Hematopoietic multipotent progenitor cell treated with erythropoietin and hydrocortisone succinate and interleukin-3 and kit ligand, for 6 days (in vitro differentiated cells): ENCODE data around the gene TMEM31.

ENCODE experiments used
- DNase-seq: peaks from one replicate; pipeline ENCODE4 v3.0.0-alpha.2; 2015

TMEM31 gene

DNA sequence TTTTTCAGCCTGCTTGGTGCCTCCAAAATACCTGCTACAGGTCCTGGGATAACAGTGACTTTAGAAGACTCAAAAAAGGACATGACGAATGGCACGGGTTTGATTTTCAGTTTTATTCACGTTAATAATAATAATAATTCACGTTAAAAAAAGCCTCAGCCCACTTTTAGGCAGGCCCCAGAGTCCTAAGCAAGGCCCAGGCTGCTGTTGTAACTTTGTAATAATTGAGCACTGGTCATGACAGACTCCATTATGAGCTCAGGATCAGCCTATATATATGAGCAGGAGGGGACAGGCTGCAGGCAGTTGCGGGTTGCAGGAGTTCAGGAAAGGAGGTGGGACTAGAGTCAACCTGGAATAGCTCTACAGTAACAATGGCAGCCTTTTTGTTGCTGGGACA, at the start of gene TMEM31:
TSS of gene TMEM31 (plus strand) at position 301 of the 400 bp plus-strand sequence. CDS start 1,350 bp downstream, outside the sequence.
- no peak for DNase-seq

- no peak for DNase-seq
Measured at GRCh38 chrX:103663981-103664762, 46.5 kb upstream of the TMEM31 start.

DNA sequence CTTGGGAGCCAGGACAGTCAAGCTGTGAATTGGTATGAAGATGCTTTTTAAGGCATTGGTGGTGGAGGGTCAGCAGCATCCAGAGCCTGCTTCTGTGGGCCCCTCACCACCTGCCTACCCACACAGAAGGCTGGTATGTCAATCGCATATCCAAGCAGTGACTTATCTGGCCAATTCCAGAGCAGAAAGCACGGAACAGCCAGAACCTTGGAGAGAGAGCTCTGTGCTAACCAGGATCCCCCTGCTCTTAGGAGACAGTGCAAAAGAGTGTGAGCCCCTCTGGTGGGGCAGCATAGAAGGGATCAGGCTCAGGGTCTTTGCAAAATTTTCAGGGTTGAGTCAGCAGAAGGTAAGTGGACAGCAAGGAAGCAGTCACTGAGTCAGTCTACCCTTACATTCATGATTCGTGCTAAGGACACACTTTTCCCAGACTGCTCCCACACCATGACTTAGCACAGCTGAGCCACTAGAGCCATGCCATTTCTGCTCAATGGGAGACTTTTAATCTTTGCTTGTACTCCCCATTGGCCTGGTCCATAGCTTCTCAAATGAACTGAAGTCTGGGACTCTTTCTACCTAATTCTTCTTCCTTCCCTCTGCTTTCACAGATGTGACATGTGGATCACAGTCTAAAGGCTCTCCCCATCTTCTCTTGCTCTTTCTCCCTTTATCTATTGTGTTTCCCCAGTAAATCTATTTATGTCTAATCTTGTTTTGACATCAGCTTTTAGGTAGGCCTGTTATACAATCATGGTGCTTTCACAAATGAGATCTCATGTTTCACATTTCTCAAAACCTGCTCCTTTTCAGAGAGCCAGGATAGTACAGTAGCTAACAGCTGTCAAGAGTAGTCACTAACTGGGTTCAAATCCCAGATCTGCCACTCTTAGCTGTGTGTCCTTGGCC, 44.3 kb upstream of the TMEM31 start:
- DNase-seq: no peak

GRCh38 chrX:103669745-103670144, 41.0 kb upstream of the TMEM31 start:
- no peak for DNase-seq

DNA sequence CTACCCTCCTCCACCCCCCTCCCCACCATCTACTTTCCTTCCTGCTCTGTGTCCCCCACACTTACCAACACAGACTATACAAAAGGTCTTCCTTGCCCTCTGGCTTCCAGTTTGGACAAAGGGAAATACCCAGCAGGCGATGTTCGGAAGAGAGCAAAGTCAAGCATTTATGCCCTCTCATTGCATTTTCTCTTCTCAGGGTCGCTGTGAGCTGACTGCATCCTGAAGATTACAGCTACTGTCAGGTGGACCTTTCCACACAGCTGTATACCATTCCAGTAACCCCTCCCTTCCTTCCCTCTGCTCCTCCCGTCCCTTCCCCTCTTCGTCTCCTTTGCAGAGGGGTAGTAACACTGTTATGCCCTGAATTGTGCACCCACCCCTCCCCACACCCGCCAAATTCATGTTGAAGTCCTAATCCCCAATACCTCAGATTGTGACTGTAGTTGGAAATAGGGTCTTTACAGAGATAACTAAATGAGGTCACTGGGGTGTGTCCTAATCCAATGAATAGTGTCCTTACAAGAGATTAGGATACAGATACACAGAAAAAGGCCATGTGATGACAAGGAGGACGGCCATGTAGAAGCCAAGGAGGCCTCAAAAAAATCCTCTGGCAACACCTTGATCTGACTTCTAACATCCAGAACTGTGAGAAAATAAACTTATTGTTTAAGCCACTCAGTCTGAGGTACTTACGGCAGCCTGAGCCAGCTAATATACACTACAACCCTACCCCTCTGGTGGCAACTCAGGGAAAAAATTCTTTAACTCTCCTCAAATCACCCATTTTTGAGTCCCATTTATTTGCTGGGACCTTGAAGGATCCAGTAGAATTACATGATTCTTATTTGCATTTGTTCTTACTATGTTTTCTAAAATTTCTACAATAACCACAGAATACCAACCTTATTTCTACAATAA, 35.9 kb upstream of the TMEM31 start:
- no peak for DNase-seq

DNA sequence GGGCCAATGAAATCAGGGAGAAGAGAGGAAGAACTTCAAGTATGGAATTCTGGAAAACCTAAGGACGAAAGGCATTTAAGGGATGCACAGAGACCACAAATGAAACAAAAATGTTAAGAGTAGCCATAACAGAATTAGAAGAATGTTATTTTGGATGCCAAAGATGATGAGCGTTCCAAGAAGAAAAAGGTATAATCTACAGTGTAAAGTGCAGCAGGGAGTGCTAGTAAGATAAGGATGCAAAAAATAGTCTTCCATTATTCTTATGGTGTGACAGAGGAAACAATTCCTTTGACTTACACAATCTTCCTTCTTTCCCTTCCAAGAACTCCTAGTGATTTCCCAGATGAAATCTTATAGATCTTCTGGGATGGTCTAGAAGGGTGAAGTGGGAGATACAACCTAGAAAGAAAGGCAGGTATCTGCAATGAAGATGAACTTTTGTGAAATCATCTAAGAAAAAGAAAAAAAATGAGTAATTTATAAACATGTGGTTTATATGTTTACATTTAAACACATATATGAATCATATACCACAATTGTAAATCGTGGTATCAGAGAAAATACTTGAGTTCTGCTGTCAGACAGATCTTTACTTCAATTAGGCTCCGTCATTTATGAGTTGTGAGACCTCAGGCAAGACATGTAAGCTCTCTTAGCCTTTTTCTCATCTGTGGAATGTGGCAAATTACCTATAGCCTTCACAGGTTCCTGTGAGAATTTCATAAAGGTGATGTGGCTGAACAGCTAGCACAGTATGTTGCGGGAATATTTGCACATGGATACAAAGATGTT, 32.3 kb upstream of the TMEM31 start:
- no peak for DNase-seq

- no peak for DNase-seq
Measured at GRCh38 chrX:103681443-103681842, 29.3 kb upstream of the TMEM31 start.

DNA sequence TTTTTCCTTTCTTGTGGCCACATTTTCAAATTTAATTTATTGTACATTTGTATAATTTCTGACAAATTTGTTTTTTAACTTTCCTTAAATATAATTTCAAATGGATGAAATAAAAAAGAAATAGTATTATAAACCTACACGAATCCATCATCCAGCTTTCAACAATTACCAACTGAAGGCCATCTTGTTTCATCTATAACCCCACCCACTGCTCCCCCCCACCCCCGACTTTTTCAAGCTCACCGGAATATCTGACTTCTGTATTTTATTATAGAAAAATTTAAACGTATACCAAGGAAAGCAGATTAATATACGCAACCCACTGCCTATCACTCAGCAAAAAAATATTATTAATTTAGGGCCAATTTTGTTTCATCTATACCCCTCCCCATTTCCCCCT, 25.3 kb upstream of the TMEM31 start:
- peak; percentile 40 for DNase-seq

DNA sequence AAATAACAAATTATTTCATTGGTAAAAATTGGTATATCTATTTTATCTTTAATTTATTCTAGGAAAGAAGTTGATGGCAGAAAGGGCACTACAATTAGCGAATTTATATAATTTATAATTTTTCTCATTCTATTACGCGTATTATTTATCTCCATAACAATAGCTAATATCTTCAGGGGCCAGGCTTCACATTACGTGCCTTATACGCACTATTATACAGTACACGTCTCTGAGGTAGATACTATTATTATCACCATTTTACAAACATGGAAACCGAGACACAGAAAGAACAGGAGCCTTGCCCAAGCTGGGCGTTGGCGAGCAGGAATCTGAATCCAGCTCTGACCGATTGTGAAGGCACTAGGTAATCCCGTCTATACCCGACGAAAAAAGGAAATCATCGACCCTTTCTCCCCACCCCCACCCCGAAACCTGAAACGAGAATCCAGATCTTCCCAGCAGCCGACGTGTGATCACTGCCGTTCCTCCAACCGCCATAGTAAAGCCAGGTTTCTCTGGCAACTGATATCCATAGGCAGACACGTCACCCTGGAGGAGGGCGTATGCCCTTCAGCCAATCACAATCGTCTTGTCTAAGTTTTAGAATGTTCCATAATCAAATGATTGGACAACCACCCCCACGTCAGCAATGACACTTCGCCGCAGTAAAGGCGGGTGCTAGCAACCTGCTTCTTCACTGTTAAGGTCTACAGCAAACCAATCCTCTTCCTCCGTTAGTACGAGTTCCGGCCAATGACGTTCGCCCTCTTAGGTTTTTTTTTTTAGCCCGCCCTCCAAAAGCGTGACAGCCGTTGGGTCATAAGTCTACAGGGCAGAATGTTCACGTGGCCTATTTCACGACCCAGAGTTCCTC, 24.3 kb upstream of the TMEM31 start, which contains the start of gene MORF4L2:
TSS of gene MORF4L2 (minus strand) at position 501 of the 874 bp plus-strand sequence. CDS start 9,672 bp downstream, outside the sequence.
- DNase-seq: peak; percentile 96

GRCh38 chrX:103687073-103687695, 23.5 kb upstream of the TMEM31 start:
- peak; percentile 76 for DNase-seq

DNA sequence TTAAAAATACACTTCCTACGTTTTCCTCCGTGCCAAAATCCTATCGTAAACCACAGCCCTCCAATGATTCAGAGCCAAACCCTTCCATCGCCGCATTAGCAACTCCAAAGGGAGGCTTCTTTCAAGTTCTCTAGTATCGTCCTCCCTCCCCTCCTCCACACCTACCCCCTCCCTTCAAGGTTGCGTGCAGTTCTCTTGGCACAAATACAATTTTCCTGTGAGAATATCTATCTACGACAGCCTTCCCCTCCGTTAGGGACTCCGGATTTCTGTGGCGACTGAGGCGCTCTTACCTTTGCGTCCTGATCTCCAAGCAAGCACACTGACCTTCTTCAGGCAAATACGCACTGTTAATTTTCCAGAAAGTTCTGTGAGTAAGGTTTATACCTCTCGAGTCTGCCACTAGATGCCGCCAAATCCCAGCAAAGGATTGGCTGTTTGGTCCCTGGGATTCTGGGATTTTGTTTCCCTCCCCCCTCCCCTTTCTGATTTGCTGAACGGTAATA, 23.0 kb upstream of the TMEM31 start:
- DNase-seq: peak; percentile 83

GRCh38 chrX:103688946-103689345, 21.8 kb upstream of the TMEM31 start:
- DNase-seq: peak; percentile 68

- no peak for DNase-seq
Measured at GRCh38 chrX:103691059-103691458, 19.6 kb upstream of the TMEM31 start.

GRCh38 chrX:103697687-103698086, 13.0 kb upstream of the TMEM31 start:
- no peak for DNase-seq

DNA sequence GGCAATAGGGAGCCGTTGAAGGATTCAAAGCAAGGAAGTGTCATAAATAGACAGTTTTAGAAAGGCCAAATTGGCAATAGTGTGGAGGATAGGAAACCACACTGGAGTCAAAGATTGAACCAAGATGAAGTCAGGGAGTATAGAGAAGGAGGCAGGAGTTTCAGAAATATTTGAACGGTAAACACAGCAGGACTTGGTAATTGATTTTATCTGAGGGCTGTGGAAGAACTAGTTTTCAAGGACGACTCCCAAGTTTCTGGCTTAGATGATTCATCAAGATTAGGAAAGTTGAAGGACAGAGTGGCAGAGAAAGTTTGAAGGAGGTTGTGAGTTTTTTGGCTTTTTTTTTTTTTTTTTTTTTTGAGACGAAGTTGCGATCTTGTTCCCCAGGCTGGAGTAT, 11.5 kb upstream of the TMEM31 start:
- no peak for DNase-seq

DNA sequence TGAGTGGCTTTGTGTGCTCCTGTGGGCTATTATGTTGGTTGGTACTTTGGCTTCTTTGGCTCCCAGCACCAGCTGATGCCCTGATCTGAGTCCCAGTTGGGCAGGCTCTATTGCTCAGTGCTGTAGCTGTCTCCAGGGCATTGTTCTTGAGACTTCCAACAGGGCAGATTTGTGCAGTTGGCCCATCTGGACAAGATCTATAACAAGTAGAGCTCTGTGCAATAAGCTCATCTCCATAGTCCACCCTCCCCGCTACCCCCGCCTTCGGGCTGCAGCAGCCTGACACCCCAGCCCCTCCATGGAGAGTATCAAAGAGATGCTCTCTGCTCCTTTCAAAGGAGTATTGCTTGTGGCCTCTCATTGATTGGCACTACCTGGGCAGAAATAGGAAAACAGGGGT, 5.8 kb upstream of the TMEM31 start:
- DNase-seq: no peak

- DNase-seq: no peak
Measured at GRCh38 chrX:103716962-103717361, 6.3 kb downstream of the TMEM31 start.

DNA sequence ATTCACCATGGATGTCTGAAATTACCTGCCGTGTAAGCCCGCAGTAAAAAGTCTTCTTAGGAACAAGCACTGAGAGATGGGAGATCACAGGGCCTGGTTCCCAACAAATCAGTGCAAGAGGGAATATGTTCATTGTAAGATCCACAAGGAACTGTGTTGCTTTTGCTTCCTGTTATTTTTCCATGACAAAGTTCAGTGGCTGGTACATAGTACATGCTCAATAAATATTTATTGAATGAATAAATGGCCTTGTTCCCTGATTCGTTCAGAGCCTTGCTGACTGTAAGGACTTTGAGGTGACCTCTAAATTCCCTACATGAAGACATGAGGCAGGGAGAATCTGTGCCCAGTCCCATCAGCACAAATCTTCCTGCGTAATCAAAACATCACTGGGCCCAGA, 7.4 kb downstream of the TMEM31 start:
- no peak for DNase-seq

- no peak for DNase-seq
Measured at GRCh38 chrX:103722505-103722904, 11.8 kb downstream of the TMEM31 start.

DNA sequence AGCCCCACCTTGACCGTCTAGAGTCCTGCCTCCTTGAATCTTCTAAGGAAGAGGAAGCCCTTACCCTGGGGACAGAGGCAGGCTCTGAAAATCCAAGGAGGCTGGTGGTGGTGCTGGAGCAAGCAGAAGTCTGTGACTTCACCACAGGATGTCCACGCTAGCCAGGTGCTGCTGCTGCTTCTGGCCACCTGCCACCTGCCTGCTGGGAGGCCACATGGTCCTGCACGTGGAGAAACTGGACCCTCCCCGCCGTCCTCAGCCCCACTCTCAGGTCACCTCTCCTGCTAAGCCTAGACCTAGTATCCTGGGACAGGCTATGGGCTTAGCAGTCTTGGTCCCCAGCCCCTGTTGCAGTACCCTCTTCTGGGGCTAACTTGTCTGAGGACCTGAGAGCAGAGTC, 15.8 kb downstream of the TMEM31 start:
- no peak for DNase-seq
